Measurements from ENCODE around the gene FGF10.

The FGF10 gene

DNA sequence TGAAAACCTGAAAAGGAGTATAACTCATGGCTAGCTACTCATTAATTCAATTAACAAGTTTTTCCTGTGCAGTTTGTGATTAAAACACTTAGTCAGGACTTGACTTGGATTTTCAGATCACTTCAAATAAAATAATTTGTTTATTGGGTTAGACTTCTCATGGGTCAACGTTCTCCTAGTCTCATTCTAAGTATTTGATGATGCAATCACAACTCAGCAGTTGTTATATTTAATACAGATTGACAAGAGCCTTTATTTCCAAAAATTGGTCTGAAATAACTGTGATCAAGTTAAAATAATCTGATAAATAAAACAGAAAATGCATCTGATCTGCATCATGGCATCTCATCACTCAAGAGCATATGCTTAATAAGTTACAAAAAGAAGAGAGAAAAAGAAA, 113.9 kb downstream of the FGF10 start:
- DNase-seq (ENCODE audit: low read depth): no peak

DNA sequence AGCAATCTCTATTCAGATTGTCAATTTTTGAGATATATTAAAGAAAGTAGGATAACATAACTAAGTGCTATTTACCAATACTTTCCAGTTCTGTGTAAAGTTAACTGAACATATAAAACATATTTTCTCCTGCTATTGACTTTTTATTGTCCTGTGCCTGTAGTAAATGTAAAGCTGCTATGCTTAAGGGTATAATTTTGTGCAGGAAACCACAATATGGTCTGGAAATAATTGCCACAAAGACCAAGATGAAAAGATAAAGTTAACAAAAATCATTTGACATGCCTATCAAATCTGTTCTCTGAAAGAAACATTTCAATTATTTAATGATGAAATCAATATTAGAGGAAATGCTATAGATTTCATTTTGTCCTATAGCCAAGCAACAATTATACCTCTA, 121.3 kb downstream of the FGF10 start:
- H3K4me3 ChIP-seq (replicated peaks; ENCODE audit: low read depth, low read length): no peak overlapping the region
- TF ChIP-seq, protein P1, sequence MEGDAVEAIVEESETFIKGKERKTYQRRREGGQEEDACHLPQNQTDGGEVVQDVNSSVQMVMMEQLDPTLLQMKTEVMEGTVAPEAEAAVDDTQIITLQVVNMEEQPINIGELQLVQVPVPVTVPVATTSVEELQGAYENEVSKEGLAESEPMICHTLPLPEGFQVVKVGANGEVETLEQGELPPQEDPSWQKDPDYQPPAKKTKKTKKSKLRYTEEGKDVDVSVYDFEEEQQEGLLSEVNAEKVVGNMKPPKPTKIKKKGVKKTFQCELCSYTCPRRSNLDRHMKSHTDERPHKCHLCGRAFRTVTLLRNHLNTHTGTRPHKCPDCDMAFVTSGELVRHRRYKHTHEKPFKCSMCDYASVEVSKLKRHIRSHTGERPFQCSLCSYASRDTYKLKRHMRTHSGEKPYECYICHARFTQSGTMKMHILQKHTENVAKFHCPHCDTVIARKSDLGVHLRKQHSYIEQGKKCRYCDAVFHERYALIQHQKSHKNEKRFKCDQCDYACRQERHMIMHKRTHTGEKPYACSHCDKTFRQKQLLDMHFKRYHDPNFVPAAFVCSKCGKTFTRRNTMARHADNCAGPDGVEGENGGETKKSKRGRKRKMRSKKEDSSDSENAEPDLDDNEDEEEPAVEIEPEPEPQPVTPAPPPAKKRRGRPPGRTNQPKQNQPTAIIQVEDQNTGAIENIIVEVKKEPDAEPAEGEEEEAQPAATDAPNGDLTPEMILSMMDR (IDR thresholded peaks at IDR 0.05; ENCODE audit: low read length, missing control alignments): no peak
- DNase-seq (ENCODE audit: low read depth): no peak

More for the DNA sequence above, 113.9 kb downstream of the FGF10 start:
- TF ChIP-seq, protein P1 (IDR thresholded peaks at IDR 0.05; ENCODE audit: low read length, missing control alignments): no peak
- no peak overlapping the region for H3K4me3 ChIP-seq (replicated peaks; ENCODE audit: low read depth, low read length)

DNA sequence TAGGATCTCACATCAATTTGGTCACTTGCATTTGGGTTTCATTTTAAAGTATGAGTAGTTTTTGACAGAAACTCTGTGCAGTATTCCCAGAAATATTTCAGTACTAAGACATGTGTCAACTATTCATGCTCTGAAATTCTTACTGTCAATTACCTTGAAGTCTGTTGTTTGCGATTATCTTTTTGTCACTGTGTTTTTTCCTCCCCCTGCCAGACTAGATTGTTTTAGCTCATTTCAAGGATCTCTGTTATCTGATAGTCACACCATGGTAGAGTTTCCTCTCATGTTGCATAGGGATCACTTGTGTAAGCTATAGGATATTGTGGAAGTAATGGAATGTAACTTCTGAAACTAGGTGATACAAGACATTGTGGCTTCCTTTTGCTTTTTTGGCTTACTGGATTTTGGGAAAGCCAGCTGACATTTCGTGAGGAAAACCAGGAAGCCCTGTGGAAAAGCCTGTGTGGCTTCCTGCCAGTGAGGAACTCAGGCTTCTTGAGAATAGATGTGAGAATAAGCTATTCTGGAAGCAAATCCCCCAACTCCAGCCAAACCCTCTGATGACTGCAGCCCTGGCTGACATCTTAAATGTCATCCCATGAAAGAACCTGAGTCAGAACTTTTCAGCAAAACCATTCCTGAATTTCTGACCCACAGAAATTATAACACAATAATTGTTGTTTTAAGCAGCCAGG, 122.2 kb downstream of the FGF10 start:
- no peak overlapping the region for H3K4me3 ChIP-seq (replicated peaks; ENCODE audit: low read depth, low read length)
- TF ChIP-seq, protein P1 (IDR thresholded peaks at IDR 0.05; ENCODE audit: low read length, missing control alignments): no peak
- no peak for DNase-seq (ENCODE audit: low read depth)

DNA sequence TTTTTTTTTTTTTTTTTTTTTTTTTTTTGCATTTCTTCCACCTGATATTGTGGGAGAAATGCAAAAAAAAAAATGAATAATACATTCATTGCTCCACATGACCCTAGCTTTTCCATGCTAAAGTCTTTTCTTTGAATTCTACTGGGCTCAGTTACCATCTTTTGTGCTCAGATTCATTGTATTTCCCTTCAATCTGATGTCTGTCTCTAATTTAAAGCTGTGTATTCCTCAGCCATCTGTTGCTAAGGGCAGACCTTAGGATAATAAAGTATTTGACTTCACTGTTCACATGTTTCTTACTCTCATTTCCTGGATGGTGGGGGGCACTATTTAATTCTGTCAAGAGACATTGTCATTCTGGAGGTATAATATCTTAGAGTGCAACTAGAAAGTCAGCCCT, 123.5 kb downstream of the FGF10 start:
- no peak overlapping the region for H3K4me3 ChIP-seq (replicated peaks; ENCODE audit: low read depth, low read length)
- no peak for DNase-seq (ENCODE audit: low read depth)
- TF ChIP-seq, protein P1 (IDR thresholded peaks at IDR 0.05; ENCODE audit: low read length, missing control alignments): no peak

DNA sequence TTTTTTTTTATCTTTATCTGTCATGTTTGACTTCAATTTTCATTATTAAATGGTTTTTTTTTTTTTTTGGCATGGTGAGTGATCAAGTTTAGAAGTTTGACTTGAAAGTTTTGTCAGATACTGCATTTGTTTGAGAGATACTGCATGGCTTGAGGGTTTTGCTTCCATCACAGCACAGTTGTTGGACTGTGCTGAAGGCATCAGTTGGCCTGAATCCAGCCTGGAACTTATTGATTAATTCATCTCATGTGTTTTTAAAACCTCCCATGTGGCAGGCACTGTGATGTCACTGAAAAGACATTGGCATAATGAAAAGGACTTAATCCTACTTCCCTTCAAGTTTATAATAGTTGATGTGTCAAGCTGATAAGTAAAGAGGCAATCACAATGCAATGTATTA, 128.4 kb downstream of the FGF10 start:
- DNase-seq (ENCODE audit: low read depth): no peak
- TF ChIP-seq, protein P1 (IDR thresholded peaks at IDR 0.05; ENCODE audit: low read length, missing control alignments): no peak
- no peak overlapping the region for H3K4me3 ChIP-seq (replicated peaks; ENCODE audit: low read depth, low read length)

DNA sequence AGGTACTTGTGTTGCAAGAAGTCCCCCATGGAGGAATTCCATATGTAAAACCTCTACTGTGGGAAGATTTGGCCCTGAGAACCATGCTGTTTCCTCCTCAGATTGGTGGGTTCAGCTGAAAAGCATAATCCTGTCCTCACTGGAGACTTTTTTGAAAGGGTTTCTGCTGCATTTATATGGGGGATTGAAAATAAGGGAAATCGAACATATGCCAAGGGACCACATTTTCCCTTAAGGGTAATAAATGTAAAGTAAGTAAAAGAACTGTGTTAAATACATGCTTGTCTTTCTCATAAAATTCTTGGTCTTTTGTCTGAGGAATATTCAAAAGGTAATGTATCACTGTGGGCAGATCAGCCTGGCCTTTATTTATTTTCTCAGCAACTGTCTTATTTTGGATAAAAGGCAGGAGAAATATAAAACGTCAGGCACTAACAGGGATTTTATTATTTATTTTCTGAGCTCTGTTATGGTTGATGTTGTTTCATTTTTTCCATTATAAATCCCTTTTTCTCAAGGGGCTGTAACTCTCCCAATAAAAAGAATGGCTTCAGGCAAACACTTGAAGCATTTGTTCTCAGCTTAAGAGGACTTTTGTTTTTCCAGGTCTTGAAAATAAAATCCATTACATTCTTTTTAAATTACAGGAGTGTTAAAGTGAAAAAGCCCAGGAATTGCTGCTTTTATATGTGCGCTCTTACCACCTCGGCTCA, 131.4 kb downstream of the FGF10 start:
- no peak overlapping the region for H3K4me3 ChIP-seq (replicated peaks; ENCODE audit: low read depth, low read length)
- DNase-seq (ENCODE audit: low read depth): no peak
- TF ChIP-seq, protein P1 (IDR thresholded peaks at IDR 0.05; ENCODE audit: low read length, missing control alignments): no peak
